UCSD-AML1 (cell line): ENCODE results near the gene SLC25A42.

Experiments used
- DNase-seq: peaks from one replicate; lab custom pipeline; 2025; ENCODE audit not compliant: unreplicated experiment; lab: John Stamatoyannopoulos, UW

The SLC25A42 gene

GRCh38 chr19:19050104-19050503 lies 13.7 kb upstream of the SLC25A42 start:
- DNase-seq, result no peak

GRCh38 chr19:19050731-19051130 lies 13.1 kb upstream of the SLC25A42 start:
- DNase-seq, result no peak

GRCh38 chr19:19051478-19052213 lies 12.1 kb upstream of the SLC25A42 start:
- no peak for DNase-seq

GRCh38 chr19:19052921-19053320 lies 10.9 kb upstream of the SLC25A42 start:
- DNase-seq, result no peak

GRCh38 chr19:19053508-19054314 lies 10.1 kb upstream of the SLC25A42 start:
- DNase-seq, result peak; percentile 46

- no peak for DNase-seq
These were observed 9.4 kb upstream of the SLC25A42 start for GRCh38 chr19:19054315-19054938.

GRCh38 chr19:19054939-19055440 lies 8.8 kb upstream of the SLC25A42 start:
- DNase-seq, result no peak

GRCh38 chr19:19055701-19056100 lies 8.1 kb upstream of the SLC25A42 start:
- no peak for DNase-seq

GRCh38 chr19:19056636-19057275 lies 7.0 kb upstream of the SLC25A42 start:
- no peak for DNase-seq

- no peak for DNase-seq
These were observed 6.5 kb upstream of the SLC25A42 start for GRCh38 chr19:19057317-19057716.

GRCh38 chr19:19057720-19058119 lies 6.1 kb upstream of the SLC25A42 start:
- DNase-seq, result no peak

- DNase-seq, result no peak
These were observed 4.6 kb upstream of the SLC25A42 start for GRCh38 chr19:19059018-19059836.

GRCh38 chr19:19059837-19060611 lies 3.8 kb upstream of the SLC25A42 start:
- DNase-seq, result no peak

GRCh38 chr19:19061506-19061905 lies 2.3 kb upstream of the SLC25A42 start:
- no peak for DNase-seq

GRCh38 chr19:19062454-19063182 lies 1.2 kb upstream of the SLC25A42 start:
- DNase-seq, result no peak

- no peak for DNase-seq
These were observed 416 bp downstream of the SLC25A42 start for GRCh38 chr19:19064098-19064722.

- DNase-seq, result peak; percentile 33
These were observed 1.3 kb downstream of the SLC25A42 start for GRCh38 chr19:19064811-19065745.
